ENCODE measurements around the gene VSTM4.

Gene VSTM4

GRCh38 chr10:49090696-49091380 is 24.5 kb downstream of the VSTM4 start:
- peak; percentile 30 for DNase-seq

- no peak for DNase-seq
Measured at GRCh38 chr10:49090189-49090575, 25.1 kb downstream of the VSTM4 start.

DNA sequence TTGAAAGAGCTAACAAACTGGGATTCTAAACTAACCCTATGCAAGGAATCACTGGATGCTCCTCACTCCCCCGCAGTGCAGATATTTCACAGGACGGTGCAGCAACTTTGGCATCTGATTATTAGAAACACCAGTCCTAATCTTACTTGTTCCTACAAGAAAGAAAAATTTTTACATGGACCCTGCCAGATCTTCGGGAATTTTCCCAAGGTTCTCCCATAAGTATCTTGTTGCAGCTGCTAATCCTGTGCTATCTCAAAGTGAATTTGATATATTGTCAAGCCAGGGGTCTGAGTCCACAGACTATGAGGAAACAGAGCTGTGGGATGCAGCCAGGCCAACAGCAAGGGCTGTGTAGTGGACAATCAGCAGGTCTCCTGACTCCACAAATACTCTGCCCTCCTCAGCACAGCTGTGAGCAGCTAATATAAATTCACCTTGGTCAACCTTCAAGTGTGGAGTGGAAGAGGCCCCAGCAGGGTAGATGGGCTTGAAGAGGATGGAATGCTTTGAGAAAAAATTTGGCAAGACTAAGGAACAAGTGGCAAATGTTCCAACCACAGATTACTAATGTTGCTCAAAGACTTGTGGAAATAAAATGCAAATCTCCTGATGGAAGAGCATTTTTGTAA is 25.6 kb downstream of the VSTM4 start:
- no peak for DNase-seq

DNA sequence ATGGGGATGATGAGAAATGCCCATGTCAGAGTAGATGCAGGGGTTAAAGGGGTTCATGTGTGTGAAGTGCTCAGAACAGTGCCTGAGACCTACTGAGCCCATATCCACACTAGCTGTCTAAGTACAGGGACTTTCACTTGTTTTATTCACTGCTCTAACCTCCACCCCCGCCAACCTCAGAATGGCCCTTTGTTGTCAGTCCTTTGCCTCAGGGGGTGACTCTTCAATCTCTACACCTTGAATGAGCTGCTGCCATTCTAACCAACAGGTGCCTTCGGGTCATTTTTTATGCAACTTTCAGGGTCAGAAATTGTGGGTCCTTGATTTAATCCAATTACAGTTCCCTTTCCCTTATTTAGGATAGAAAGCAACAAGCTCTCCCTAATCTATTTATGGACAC is 26.2 kb downstream of the VSTM4 start:
- DNase-seq: no peak

DNA sequence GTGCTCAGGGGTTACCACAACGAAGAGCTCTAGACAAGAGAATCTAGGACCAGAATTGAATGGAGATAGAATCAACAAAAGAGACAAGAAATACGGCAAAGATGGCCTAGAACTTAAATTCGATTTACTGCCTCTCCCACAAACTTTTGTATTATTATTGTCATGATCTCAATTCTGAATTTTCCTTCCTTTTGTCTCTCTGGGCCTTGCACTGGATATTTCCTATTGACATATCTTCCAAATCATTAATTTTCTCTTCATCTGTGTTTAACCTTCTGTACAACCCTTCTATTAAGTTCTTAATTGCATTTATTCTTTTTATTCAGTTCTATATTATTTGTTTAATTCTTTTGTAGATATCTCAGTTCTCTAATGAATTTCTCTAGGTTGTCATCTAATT is 28.4 kb downstream of the VSTM4 start:
- DNase-seq: no peak

DNA sequence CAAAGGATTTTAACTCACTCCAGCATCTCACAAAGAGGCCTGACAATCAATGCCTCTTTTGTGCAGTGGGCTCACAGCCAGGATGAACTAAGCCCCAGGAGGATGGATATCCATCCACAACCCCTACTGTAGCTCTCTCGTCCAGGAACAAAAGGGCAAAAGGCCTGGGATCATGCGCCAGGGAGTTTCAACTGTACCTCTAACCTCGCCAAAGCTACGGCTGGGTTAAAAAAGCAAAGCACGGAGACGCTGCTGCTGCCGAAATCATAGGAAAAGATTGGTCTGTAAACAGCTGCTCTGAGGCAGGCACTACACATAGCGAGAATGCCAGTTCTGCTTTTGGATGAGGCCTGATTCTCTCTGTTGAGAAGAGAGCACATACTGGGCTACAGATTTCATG is 32.1 kb downstream of the VSTM4 start:
- DNase-seq: no peak

DNA sequence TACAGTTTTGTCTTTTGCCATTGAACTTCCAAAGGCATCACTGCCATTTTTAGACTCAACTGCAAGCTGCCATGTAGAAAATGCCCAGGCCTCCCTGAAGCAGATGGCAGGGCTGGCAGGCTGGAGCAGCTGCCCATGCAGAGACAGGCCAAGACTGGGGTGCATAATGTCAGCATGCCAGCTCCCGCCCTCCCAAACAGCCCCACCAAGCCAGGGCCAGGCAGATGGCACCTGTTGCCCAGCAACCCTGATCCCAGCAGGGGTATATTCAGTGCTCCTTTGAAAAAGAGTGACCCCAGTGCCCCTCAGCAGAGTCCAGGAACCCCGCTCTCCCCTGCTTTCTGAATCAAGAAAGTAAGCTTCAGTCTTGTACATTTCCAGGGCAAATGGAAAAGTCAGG is 32.6 kb downstream of the VSTM4 start:
- no peak for DNase-seq

- no peak for DNase-seq
Measured at GRCh38 chr10:49081547-49082275, 33.6 kb downstream of the VSTM4 start.

DNA sequence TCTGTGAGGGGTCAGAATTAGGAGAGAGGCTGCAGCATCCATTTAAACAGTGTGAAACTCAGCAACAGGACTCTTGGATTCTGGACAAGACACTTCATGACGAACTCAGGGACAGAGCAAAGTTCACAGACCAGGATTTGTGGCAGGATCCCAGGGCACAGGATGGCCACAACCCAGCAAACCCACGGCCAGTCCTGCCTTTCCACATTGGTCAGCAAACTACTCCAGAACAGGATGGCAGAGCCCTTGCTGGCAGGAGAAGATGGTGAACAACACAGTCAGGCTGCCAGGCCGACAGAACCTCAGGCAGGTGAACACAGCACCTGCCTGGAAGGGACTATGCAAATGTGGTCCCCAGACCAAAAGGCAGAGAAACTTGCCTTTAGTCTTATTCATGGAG is 34.4 kb downstream of the VSTM4 start:
- DNase-seq: no peak

DNA sequence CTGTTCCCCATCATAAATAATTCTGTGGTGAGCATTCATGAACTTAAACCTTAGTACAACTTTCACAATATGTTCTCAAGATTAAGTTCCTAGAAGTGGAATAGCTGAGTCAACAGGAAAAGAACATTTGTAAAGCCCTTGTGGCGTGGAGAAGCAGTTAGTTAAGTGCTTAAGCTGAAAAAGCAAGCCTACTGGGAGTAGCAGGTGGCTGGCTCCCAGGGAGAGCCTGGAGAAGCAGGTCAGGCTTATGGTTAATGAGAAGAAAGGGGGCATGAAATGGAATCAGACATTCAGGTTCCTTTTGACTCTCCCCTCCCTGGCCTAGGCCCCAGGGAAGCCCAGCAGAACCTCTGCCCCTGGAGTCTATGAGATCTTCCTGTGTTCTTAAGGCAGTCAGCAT is 35.3 kb downstream of the VSTM4 start:
- peak; percentile 56 for DNase-seq

DNA sequence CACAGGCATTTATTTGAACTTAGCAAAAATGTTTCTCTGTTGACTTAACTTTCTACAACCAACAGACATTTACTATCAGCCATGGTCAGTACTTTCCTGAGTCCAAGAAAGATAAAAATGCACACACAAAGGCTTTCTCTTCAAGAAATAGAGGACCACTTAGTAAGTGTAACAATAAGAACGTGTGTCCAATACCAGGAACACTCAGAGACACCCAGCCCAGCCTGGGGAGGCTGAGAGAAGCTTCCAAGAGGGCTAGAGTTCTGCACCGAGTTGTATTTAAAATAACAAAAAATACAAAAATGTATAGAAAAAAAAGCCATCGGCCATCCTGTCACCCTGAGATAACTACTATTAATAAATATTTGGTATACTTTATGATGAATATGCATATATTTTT is 35.8 kb downstream of the VSTM4 start:
- no peak for DNase-seq

DNA sequence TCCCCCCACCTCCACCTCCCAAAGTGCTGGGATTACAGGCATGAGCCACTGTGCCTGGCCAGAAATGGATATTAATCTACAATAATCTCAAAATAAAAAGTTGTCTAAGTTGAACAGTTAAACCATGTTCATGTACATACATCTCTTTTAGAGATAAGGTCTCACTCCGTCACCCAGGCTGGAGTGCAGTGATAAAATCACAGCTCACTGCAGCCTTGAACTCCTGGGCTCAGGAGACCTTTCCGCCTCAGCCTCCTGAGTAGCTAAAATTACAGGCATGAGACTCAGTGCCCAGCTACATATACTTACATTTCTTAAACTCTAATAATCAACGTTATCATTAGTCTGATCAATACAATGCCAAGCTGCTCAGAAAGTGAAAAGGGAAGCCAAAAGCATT is 36.2 kb downstream of the VSTM4 start:
- DNase-seq: no peak

- no peak for DNase-seq
Measured at GRCh38 chr10:49078433-49078832, 36.9 kb downstream of the VSTM4 start.

- peak; percentile 10 for DNase-seq
Measured at GRCh38 chr10:49076741-49077521, 38.4 kb downstream of the VSTM4 start.

DNA sequence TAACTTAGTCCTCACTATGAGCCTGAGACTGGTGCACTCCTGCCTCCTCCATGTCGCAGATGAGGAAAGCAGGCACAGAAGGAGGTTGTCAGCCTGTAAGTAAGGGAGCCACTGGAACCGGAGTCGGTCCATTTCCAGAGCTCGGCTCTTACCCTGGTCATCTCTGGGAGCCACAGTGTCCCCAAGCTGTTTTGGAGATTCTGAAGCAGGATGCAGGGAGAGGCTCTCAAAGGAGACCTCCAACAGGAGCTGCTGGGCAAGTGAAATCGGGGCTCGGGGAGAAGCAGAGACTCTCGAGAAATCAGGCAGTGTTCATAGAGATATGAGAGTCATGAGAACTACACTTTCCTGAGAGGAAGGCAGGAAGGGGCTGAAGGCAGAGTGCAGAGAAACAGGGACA is 39.0 kb downstream of the VSTM4 start:
- no peak for DNase-seq

- DNase-seq: no peak
Measured at GRCh38 chr10:49075743-49076142, 39.6 kb downstream of the VSTM4 start.

DNA sequence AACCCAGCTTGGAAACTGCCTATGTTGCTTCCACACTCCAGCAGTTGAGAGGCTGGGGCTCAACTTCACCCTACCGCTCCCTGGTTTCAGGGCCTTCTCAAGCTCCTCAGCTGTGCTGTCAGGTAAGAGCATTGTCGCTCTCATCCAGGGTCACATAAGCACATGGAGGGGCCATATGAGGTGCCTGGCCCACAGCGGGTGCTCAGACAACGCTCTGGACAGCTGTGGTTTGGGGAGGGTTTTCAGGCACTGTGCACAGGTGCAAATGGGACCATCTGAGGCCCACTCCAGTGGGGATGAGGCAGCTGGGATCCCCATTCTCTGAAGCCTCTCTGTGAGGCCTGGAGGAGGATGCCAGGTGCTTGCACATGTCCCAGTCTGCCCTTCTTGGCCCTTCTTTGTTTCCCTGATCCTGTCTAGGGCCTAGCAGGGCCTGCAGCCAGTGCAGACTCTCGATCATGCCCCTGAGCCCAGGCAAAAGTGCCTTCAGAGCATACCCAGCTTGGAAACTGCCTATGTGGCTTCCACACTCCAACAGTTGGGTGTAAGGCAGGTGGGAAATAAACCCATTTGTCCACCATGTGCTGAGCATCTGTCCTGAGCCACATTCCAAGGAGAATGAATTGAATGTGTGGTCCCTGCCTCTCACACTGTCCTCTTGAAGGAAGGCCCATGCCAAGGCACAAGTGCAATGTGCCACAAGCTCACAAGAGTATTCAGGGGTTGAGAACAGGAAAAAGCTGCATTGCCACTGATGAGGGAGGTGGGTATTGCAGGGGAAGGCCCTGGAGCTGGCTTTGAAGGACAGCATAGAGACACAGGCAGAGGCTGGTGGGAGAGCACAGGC is 40.3 kb downstream of the VSTM4 start:
- DNase-seq: no peak

DNA sequence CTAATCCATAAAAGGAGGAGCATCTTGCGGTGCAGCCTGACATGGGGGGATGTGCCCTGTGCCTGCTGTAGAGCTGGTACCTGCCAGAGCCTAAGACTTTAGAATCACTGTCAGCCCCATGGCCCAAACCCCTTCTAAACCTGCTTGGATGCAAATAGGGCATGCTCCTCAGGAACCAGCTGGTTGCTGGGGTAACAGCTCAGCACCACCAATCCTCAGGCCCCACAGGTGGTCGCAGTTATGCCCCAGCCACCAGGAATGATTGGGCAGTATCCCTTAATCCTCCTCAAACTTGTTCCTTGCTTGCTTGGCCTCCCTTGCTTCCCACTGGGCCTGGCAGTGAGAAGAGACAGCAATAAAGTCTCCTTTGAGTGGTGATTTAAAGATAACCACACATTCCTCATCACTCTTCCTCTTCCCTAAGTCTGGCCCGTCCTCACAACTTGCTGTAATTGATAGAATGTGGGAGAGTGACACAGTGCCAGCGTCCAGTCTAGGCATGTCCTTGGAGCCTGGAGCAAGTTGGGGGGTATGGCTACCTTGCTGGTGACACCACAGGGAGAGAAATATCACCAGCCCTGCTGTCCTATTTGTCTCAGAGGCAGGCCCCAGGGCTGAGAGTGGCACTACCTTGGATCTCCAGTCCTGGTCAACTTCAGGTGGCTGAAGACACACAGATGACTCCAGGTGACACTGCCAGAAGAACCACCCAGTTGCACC is 43.0 kb downstream of the VSTM4 start:
- no peak for DNase-seq

DNA sequence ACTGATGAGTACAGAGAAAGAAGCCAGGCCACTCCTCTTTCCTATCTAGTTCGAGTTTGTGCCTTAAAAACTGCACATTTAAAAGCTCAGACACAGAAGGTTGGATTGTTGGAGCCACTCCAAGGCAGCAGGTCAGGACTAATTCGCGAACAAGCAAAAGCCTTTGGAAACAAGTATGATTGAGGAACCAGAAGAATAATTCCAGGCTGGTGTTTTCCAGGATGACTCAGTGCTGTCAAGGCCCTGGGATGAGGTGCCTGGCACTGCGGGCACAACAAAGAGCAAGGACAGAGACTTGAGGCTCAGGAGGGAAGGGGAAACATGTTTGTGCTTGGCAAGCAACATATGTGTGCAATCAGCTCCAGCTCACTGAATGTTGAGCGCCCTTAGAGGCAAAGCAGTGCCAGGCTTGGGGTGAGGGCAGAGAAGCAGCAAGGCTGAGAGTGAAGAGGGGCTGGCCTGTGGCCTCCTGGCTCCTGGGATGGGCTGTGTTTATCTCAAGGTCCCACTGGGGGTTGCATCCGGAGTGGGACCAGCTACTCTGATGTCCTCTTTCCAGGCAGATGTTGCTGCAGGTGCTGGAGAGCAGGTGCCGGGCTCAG is 44.1 kb downstream of the VSTM4 start:
- no peak for DNase-seq

GRCh38 chr10:49070701-49071100 is 44.6 kb downstream of the VSTM4 start:
- no peak for DNase-seq

DNA sequence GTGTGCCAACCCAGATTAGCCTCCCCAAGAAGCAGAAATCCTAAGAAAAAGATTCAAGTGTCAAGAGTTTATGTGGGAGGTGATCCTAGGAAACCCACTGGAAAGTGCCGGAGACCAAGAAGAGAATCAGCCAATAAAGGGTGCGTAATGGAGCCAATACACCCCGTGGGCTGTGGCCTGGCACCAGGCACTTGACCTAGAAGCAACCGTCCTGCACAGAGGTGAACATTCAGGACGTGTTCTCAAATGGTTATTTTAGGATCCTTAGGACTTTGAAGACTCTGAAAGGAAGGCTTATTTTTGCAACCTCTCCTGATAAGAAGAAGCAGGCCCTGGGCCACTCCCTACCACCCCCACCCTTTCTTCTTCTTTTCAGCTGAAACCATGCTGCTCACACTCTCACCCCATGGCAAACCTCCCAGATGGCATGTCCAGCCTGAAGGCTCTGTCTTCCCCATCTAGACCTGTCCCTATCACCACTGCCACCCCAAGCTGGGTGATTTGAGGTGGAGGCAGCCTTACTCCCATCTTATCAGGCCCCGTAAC is 46.6 kb downstream of the VSTM4 start:
- no peak for DNase-seq

Data from OCI-M1 (cell line).